ENCODE results near the gene XPNPEP1. TPM values are rescaled to one million over a fixed set of nuclear protein-coding genes. Genes with fewer than 3 reads are reported as not detected.

XPNPEP1 gene
- total RNA-seq, 2 donors from 2014 or later = 39.2 to 50.2 TPM

GRCh38 chr10:109914966-109915365 lies 8.3 kb downstream of the XPNPEP1 start:
- Histone ChIP-seq H3K9ac (ENCODE audit: extremely low read depth, low read length, poor library complexity, severe bottlenecking) (no peak overlapping the region), H3K27me3 (ENCODE audit: control insufficient read depth, insufficient read depth, low read length, poor library complexity, severe bottlenecking) (no peaks in the 10 kb centered on the region), H3K27ac (ENCODE audit: low read depth, low read length) (no peak overlapping the region), H3K4me3 (ENCODE audit: low read length) (no peak overlapping the region), H3K36me3 (ENCODE audit: control insufficient read depth, insufficient read depth, low read length) (peaks cover 24% of the 10 kb centered on the region), H3K4me1 (ENCODE audit: control insufficient read depth, insufficient read depth, low read length) (no peaks in the 10 kb centered on the region), H3K9me3 (ENCODE audit: control insufficient read depth, low read length) (no peaks in the 10 kb centered on the region)
- no peak overlapping the region for H3K4me3 Mint-ChIP-seq
- no peak for TF ChIP-seq CTCF (conservative IDR thresholded peaks at IDR 0.05)
- no peak overlapping the region for H3K27ac Mint-ChIP-seq
- WGBS, 2 experiments (ENCODE audit: insufficient coverage in 1 of 2, insufficient read length in 1 of 2) = 75 to 96% methylated on average over 3 of the region's 3 CpGs
- no peaks in the 10 kb centered on the region for H3K27me3 Mint-ChIP-seq (ENCODE audit: insufficient read depth)
- H3K4me1 Mint-ChIP-seq = peaks cover 21% of the 10 kb centered on the region
- H3K9me3 Mint-ChIP-seq = no peaks in the 10 kb centered on the region
- peaks cover 4% of the 10 kb centered on the region for H3K36me3 Mint-ChIP-seq (ENCODE audit: low read depth)
- DNase-seq = no peak

GRCh38 chr10:109913306-109913892 lies 9.9 kb downstream of the XPNPEP1 start:
- Mint-ChIP-seq H3K9me3 (no peaks in the 10 kb centered on the region), H3K36me3 (ENCODE audit: low read depth) (peaks cover 8% of the 10 kb centered on the region), H3K4me1 (peaks cover 21% of the 10 kb centered on the region), H3K27ac (no peak overlapping the region), H3K4me3 (no peak overlapping the region), H3K27me3 (ENCODE audit: insufficient read depth) (no peaks in the 10 kb centered on the region)
- no peaks in the 10 kb centered on the region for H3K9me3 ChIP-seq (ENCODE audit: control insufficient read depth, low read length)
- peaks cover 24% of the 10 kb centered on the region for H3K36me3 ChIP-seq (ENCODE audit: control insufficient read depth, insufficient read depth, low read length)
- 68 to 83% methylated on average over 2 to 4 of the region's 4 CpGs for WGBS, 2 experiments (ENCODE audit: insufficient coverage in 1 of 2, insufficient read length in 1 of 2)
- no peaks in the 10 kb centered on the region for H3K27me3 ChIP-seq (ENCODE audit: control insufficient read depth, insufficient read depth, low read length, poor library complexity, severe bottlenecking)
- no peak for DNase-seq
- H3K27ac ChIP-seq (ENCODE audit: low read depth, low read length) = peak overlapping the region; percentile 1
- no peak overlapping the region for H3K9ac ChIP-seq (ENCODE audit: extremely low read depth, low read length, poor library complexity, severe bottlenecking)
- TF ChIP-seq CTCF (conservative IDR thresholded peaks at IDR 0.05) = no peak
- no peak overlapping the region for H3K4me3 ChIP-seq (ENCODE audit: low read length)
- no peaks in the 10 kb centered on the region for H3K4me1 ChIP-seq (ENCODE audit: control insufficient read depth, insufficient read depth, low read length)

GRCh38 chr10:109912335-109913281 lies 10.7 kb downstream of the XPNPEP1 start:
- Mint-ChIP-seq H3K4me3 (no peak overlapping the region), H3K27me3 (ENCODE audit: insufficient read depth) (no peaks in the 10 kb centered on the region), H3K9me3 (no peaks in the 10 kb centered on the region), H3K4me1 (peaks cover 21% of the 10 kb centered on the region), H3K27ac (no peak overlapping the region), H3K36me3 (ENCODE audit: low read depth) (peaks cover 11% of the 10 kb centered on the region)
- H3K36me3 ChIP-seq (ENCODE audit: control insufficient read depth, insufficient read depth, low read length) = peaks cover 25% of the 10 kb centered on the region
- no peak overlapping the region for H3K4me3 ChIP-seq (ENCODE audit: low read length)
- no peak overlapping the region for H3K9ac ChIP-seq (ENCODE audit: extremely low read depth, low read length, poor library complexity, severe bottlenecking)
- no peak overlapping the region for H3K27ac ChIP-seq (ENCODE audit: low read depth, low read length)
- no peak for TF ChIP-seq CTCF (conservative IDR thresholded peaks at IDR 0.05)
- no peaks in the 10 kb centered on the region for H3K4me1 ChIP-seq (ENCODE audit: control insufficient read depth, insufficient read depth, low read length)
- 88 to 94% methylated on average over 1 to 2 of the region's 2 CpGs for WGBS, 2 experiments (ENCODE audit: insufficient coverage in 1 of 2, insufficient read length in 1 of 2)
- no peaks in the 10 kb centered on the region for H3K9me3 ChIP-seq (ENCODE audit: control insufficient read depth, low read length)
- no peak for DNase-seq
- no peaks in the 10 kb centered on the region for H3K27me3 ChIP-seq (ENCODE audit: control insufficient read depth, insufficient read depth, low read length, poor library complexity, severe bottlenecking)

Data from endodermal cell (in vitro differentiated cells).